HCT116 (cell line): ENCODE results near the gene SCARF2. TPM values are rescaled to one million over a fixed set of nuclear protein-coding genes. Genes with fewer than 3 reads are reported as not detected.

Source experiments
- ATAC-seq: fragments of 200-7000 bp; cut with Tn5 transposase; 2 replicates; pipeline ENCODE4 v1.9.1; 2020; ENCODE audit warnings: mild to moderate bottlenecking, moderate library complexity
- BruUV-seq: library from RNA; stranded (reverse); fragments of 400-500 nt; replicated peaks from 2 replicates; lab custom pipeline; 2021; lab: Mats Ljungman, UMichigan
- CTCF ChIA-PET: fragments of 300-600 bp; sonication (Branson Sonifier 250); formaldehyde crosslinking; loops from one replicate; lab custom pipeline; 2021; ENCODE audit warnings: antibody characterized with exemption; lab: Charles Lee
- POLR2A ChIA-PET: fragments of 300-600, 350-600 bp; sonication (Branson Sonifier 250); formaldehyde crosslinking; loops from one replicate; lab custom pipeline; 2021; ENCODE audit warnings: antibody characterized with exemption; lab: Charles Lee
- RAD21 ChIA-PET, 2 experiments: fragments of 300-600 bp; sonication (Branson Sonifier 250); formaldehyde crosslinking; loops; one replicate each; lab custom pipeline; 2023; ENCODE audit warnings: low total read pairs in 2 of 2; ENCODE audit not compliant: uncharacterized antibody in 2 of 2, unreplicated experiment in 2 of 2, low non-redundant PET in 1 of 2; lab: Charles Lee
- DNase-seq: peaks from one replicate; pipeline ENCODE4 v3.0.0-alpha.2; 2010; ENCODE audit warnings: low read depth, low spot score
- H2AFZ ChIP-seq: fragments of 200-600 bp; shearing (Covaris generic), sonication (generic); 2 replicates; pipeline ENCODE4 v1.6.1; 2017; ENCODE audit warnings: low read depth, mixed run types, mixed read lengths, antibody characterized with exemption, low read length; ENCODE audit not compliant: poor library complexity, severe bottlenecking
- H3K27ac ChIP-seq: 2 replicates; pipeline ENCODE4 v1.5.1; 2012; ENCODE audit warnings: low read depth, low read length
- H3K27me3 ChIP-seq: fragments of 200-600 bp; sonication (generic); 2 replicates; pipeline ENCODE4 v1.6.1; 2016; ENCODE audit warnings: mixed run types, low read length, mixed read lengths; ENCODE audit not compliant: insufficient read depth
- H3K36me3 ChIP-seq, 2 experiments: fragments of 200-500 bp in 1 of 2; fragments of 200-600 bp in 1 of 2; sonication (Bioruptor generic) in 1 of 2; sonication (generic) in 1 of 2; 2 replicates each; pipeline versions ENCODE4 v1.5.1 to v1.6.1; 2014 to 2016; ENCODE audit warnings: low read length in 2 of 2, inconsistent platforms in 1 of 2, mixed read lengths in 1 of 2, mixed run types in 1 of 2; ENCODE audit not compliant: insufficient read depth in 2 of 2, control insufficient read depth in 1 of 2
- H3K4me1 ChIP-seq, 2 experiments: fragments of 200-600 bp in 1 of 2; sonication (generic) in 1 of 2; 2 replicates each; pipeline versions ENCODE4 v1.5.1 to v1.6.1; 2012 to 2017; ENCODE audit warnings: low read length in 2 of 2, inconsistent platforms in 1 of 2, mild to moderate bottlenecking in 1 of 2, mixed read lengths in 1 of 2, mixed run types in 1 of 2, moderate library complexity in 1 of 2; ENCODE audit not compliant: insufficient read depth in 2 of 2, control insufficient read depth in 1 of 2
- H3K4me2 ChIP-seq: fragments of 200-600 bp; sonication (generic); 2 replicates; pipeline ENCODE4 v1.6.1; 2017; ENCODE audit warnings: mixed run types, low read length, mixed read lengths
- H3K4me3 ChIP-seq, 2 experiments: fragments of 200-600 bp in 1 of 2; sonication (generic) in 1 of 2; replicated peaks in 1 of 2; 2 replicates each; pipeline ENCODE4 v1.5.1; 2011 to 2016; ENCODE audit warnings: low read length in 2 of 2, control low read depth in 1 of 2, low read depth in 1 of 2, mild to moderate bottlenecking in 1 of 2, mixed read lengths in 1 of 2, mixed run types in 1 of 2
- H3K79me2 ChIP-seq: fragments of 200-600 bp; sonication (generic); 2 replicates; pipeline ENCODE4 v1.6.1; 2017; ENCODE audit warnings: mild to moderate bottlenecking, mixed run types, low read length, moderate library complexity, mixed read lengths; ENCODE audit not compliant: insufficient read depth
- H3K9ac ChIP-seq: fragments of 200-600 bp; sonication (generic); 2 replicates; pipeline ENCODE4 v1.6.1; 2016; ENCODE audit warnings: low read length, mixed read lengths
- H3K9me2 ChIP-seq: fragments of 200-600 bp; sonication (generic), shearing (Covaris generic); 2 replicates; pipeline ENCODE4 v1.6.1; 2017; ENCODE audit warnings: mixed run types, mild to moderate bottlenecking, moderate library complexity; ENCODE audit not compliant: insufficient read depth
- H3K9me3 ChIP-seq, 2 experiments: fragments of 200-500 bp in 1 of 2; fragments of 200-600 bp in 1 of 2; sonication (Bioruptor generic) in 1 of 2; sonication (generic) in 1 of 2; 2 replicates each; pipeline ENCODE4 v1.6.1; 2014 to 2017; ENCODE audit warnings: low read length in 2 of 2, mixed read lengths in 2 of 2, inconsistent platforms in 1 of 2, low read depth in 1 of 2, mild to moderate bottlenecking in 1 of 2, mixed run types in 1 of 2, moderate library complexity in 1 of 2; ENCODE audit not compliant: control insufficient read depth in 1 of 2, insufficient read depth in 1 of 2
- H4K20me1 ChIP-seq: fragments of 200-600 bp; sonication (generic), shearing (Covaris generic); 2 replicates; pipeline ENCODE4 v1.6.1; 2017; ENCODE audit warnings: mixed run types, mild to moderate bottlenecking, moderate library complexity; ENCODE audit not compliant: insufficient read depth
- CBX3 ChIP-seq: IDR thresholded peaks from 2 replicates; pipeline ENCODE4 v1.6.1; 2012; ENCODE audit warnings: low read depth
- CEBPB ChIP-seq: IDR thresholded peaks from 2 replicates; pipeline ENCODE4 v1.6.1; 2012; ENCODE audit warnings: low read depth
- EGR1 ChIP-seq: IDR thresholded peaks from 2 replicates; pipeline ENCODE4 v1.6.1; 2012; ENCODE audit warnings: low read depth
- ELF1 ChIP-seq: IDR thresholded peaks from 2 replicates; pipeline ENCODE4 v1.6.1; 2012; ENCODE audit warnings: low read depth, borderline replicate concordance
- EZH2 ChIP-seq: fragments of 200-600 bp; sonication (generic); IDR thresholded peaks from 2 replicates; pipeline ENCODE4 v1.6.1; 2017; ENCODE audit warnings: antibody characterized with exemption, mixed run types
- EZH2phosphoT487 ChIP-seq: fragments of 200-600 bp; IDR thresholded peaks from 2 replicates; pipeline ENCODE4 v1.6.1; 2018; ENCODE audit warnings: antibody characterized with exemption, borderline replicate concordance
- FOSL1 ChIP-seq: IDR thresholded peaks from 2 replicates; pipeline ENCODE4 v1.6.1; 2012; ENCODE audit warnings: low read depth
- MAX ChIP-seq: IDR thresholded peaks from 2 replicates; pipeline ENCODE4 v1.6.1; 2012
- POLR2A ChIP-seq: IDR thresholded peaks from 2 replicates; pipeline ENCODE4 v1.7.0; 2011; ENCODE audit warnings: borderline replicate concordance; ENCODE audit not compliant: insufficient read depth, insufficient read length; ENCODE audit errors: extremely low read depth
- POLR2AphosphoS5 ChIP-seq: IDR thresholded peaks from 2 replicates; pipeline ENCODE4 v1.6.1; 2011; ENCODE audit warnings: mild to moderate bottlenecking, low read depth, low read length, moderate library complexity
- RAD21 ChIP-seq: IDR thresholded peaks from 2 replicates; pipeline ENCODE4 v1.6.1; 2012; ENCODE audit warnings: low read depth, mild to moderate bottlenecking
- SIN3A ChIP-seq: IDR thresholded peaks from 2 replicates; pipeline ENCODE4 v1.6.1; 2012; ENCODE audit warnings: low read depth
- SRF ChIP-seq: IDR thresholded peaks from 2 replicates; pipeline ENCODE4 v1.6.1; 2012; ENCODE audit warnings: low read depth
- TCF7L2 ChIP-seq: IDR thresholded peaks from 2 replicates; pipeline ENCODE4 v1.7.0; 2011; ENCODE audit warnings: borderline replicate concordance, inconsistent platforms; ENCODE audit not compliant: insufficient read depth, insufficient read length; ENCODE audit errors: extremely low read depth
- YY1 ChIP-seq: IDR thresholded peaks from 2 replicates; pipeline ENCODE4 v1.6.1; 2011; ENCODE audit warnings: low read length, low read depth, moderate library complexity, mild to moderate bottlenecking; ENCODE audit not compliant: insufficient replicate concordance; ENCODE audit errors: extremely low read depth
- ZFX ChIP-seq: fragments of 450-650 bp; IDR thresholded peaks from 2 replicates; pipeline ENCODE4 v1.6.1; 2017
- ZNF274 ChIP-seq: fragments of 200-500 bp; sonication (Bioruptor generic); IDR thresholded peaks from 2 replicates; pipeline ENCODE4 v1.6.1; 2014; ENCODE audit warnings: mild to moderate bottlenecking, low read depth, low read length, inconsistent platforms
- intact Hi-C: fragments of 100-400 bp; cut with micrococcal nuclease; formaldehyde crosslinking; loops from 2 replicates; pipeline ENCODE4 v1.10.0; 2022
- total RNA-seq: library from RNA; stranded (reverse); gene quantifications from one replicate; pipeline ENCODE4 v1.2.1, GENCODE V29; 2021; ENCODE audit not compliant: unreplicated experiment
- TF ChIP-seq, protein P1 (sequence below), 3 experiments: fragments of 200-600 bp in 1 of 3; sonication (generic) in 1 of 3; IDR thresholded peaks in 2 of 3; conservative IDR thresholded peaks in 1 of 3; 2 replicates each; pipeline ENCODE4 v1.5.1; 2012 to 2017; ENCODE audit warnings: low read depth in 2 of 3, low read length in 2 of 3, antibody characterized with exemption in 1 of 3, borderline replicate concordance in 1 of 3, control low read depth in 1 of 3, mild to moderate bottlenecking in 1 of 3, mixed read lengths in 1 of 3, mixed run types in 1 of 3, moderate library complexity in 1 of 3; ENCODE audit not compliant: insufficient read depth in 1 of 3
- TF ChIP-seq, protein P2 (sequence below): IDR thresholded peaks from 2 replicates; pipeline ENCODE4 v1.6.1; 2012

The SCARF2 gene
- total RNA-seq, 1 experiment from 2014 or later = 2.5 TPM

GRCh38 chr22:20434773-20435172 is 2.9 kb downstream of the SCARF2 start:
- no peak overlapping the region for H3K4me3 ChIP-seq
- ATAC-seq (no peak), DNase-seq (no peak)
- peaks cover 9 to 22% of the 10 kb centered on the region in 2 experiments for H3K4me1 ChIP-seq
- ChIA-PET POLR2A (no interaction called here), CTCF (interaction anchor here (0.6 kb wide), 1 partner anchor 16 kb away, joined by 4 read pairs; no protein-coding TSS in a partner anchor), RAD21 (interaction anchor here in 1 of 2 experiments (0.6 kb wide), 1 partner anchor 16 kb away, joined by 3 read pairs; no protein-coding TSS in a partner anchor)
- H3K36me3 ChIP-seq = no peaks in the 10 kb centered on the region
- H4K20me1 ChIP-seq = no peaks in the 10 kb centered on the region
- TF ChIP-seq EGR1 = no peak
- TF ChIP-seq ZNF274 = no peak
- no peak for TF ChIP-seq MAX
- TF ChIP-seq FOSL1 = no peak
- TF ChIP-seq CEBPB = no peak
- no peak for TF ChIP-seq SIN3A
- no peak for TF ChIP-seq EZH2
- TF ChIP-seq, protein P1, sequence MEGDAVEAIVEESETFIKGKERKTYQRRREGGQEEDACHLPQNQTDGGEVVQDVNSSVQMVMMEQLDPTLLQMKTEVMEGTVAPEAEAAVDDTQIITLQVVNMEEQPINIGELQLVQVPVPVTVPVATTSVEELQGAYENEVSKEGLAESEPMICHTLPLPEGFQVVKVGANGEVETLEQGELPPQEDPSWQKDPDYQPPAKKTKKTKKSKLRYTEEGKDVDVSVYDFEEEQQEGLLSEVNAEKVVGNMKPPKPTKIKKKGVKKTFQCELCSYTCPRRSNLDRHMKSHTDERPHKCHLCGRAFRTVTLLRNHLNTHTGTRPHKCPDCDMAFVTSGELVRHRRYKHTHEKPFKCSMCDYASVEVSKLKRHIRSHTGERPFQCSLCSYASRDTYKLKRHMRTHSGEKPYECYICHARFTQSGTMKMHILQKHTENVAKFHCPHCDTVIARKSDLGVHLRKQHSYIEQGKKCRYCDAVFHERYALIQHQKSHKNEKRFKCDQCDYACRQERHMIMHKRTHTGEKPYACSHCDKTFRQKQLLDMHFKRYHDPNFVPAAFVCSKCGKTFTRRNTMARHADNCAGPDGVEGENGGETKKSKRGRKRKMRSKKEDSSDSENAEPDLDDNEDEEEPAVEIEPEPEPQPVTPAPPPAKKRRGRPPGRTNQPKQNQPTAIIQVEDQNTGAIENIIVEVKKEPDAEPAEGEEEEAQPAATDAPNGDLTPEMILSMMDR (IDR thresholded peaks at IDR 0.05 in 2 of 3, conservative IDR thresholded peaks at IDR 0.05 in 1 of 3; ENCODE audit: borderline replicate concordance in 1 of 3, insufficient read depth in 1 of 3, low read depth in 2 of 3, low read length in 2 of 3) = no peak
- TF ChIP-seq RAD21 = no peak
- TF ChIP-seq CBX3 = no peak
- TF ChIP-seq SRF = no peak
- no peak for TF ChIP-seq ZFX
- TF ChIP-seq, protein P2, sequence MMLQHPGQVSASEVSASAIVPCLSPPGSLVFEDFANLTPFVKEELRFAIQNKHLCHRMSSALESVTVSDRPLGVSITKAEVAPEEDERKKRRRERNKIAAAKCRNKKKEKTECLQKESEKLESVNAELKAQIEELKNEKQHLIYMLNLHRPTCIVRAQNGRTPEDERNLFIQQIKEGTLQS = no peak
- TF ChIP-seq TCF7L2 = no peak
- TF ChIP-seq EZH2phosphoT487 = no peak
- no peak for TF ChIP-seq YY1
- no peak for TF ChIP-seq ELF1
- no peak for TF ChIP-seq POLR2A
- no peak for TF ChIP-seq POLR2AphosphoS5
- H3K4me2 ChIP-seq = no peak overlapping the region
- H2AFZ ChIP-seq = no peak overlapping the region
- no peak overlapping the region for H3K9ac ChIP-seq
- no peak overlapping the region for H3K27ac ChIP-seq
- no peaks in the 10 kb centered on the region for H3K79me2 ChIP-seq
- H3K9me2 ChIP-seq = no peaks in the 10 kb centered on the region
- BruUV-seq = no TSS peak
- H3K9me3 ChIP-seq = no peaks in the 10 kb centered on the region
- intact Hi-C loops = no loop called here
- no peaks in the 10 kb centered on the region for H3K27me3 ChIP-seq
